Endodermal cell (in vitro differentiated cells): ENCODE measurements around the gene TOMM34. TPM values are rescaled to one million over a fixed set of nuclear protein-coding genes. Genes with fewer than 3 reads are reported as not detected.
A peak's percentile ranks its signal among the peaks of the same experiment; 100 is the strongest.

Source experiments
- DNase-seq: peaks from one replicate; pipeline ENCODE4 v3.0.0-alpha.2; 2017
- H3K27ac ChIP-seq: 2 replicates; pipeline ENCODE4 v1.5.1; 2013; ENCODE audit warnings: mild to moderate bottlenecking, low read depth, low read length, moderate library complexity
- H3K27me3 ChIP-seq: 2 replicates; pipeline ENCODE4 v1.6.1; 2013; ENCODE audit warnings: mild to moderate bottlenecking, low read length, moderate library complexity; ENCODE audit not compliant: insufficient read depth, control insufficient read depth, poor library complexity, severe bottlenecking
- H3K36me3 ChIP-seq: 2 replicates; pipeline ENCODE4 v1.7.0; 2013; ENCODE audit warnings: mild to moderate bottlenecking, low read length, moderate library complexity; ENCODE audit not compliant: control insufficient read depth, insufficient read depth
- H3K4me1 ChIP-seq: one replicate; pipeline ENCODE4 v1.7.0; 2013; ENCODE audit warnings: low read length; ENCODE audit not compliant: control insufficient read depth, insufficient read depth
- H3K4me3 ChIP-seq: 2 replicates; pipeline ENCODE4 v1.5.1; 2013; ENCODE audit warnings: mild to moderate bottlenecking, low read length, moderate library complexity
- H3K9ac ChIP-seq: 2 replicates; pipeline ENCODE4 v1.6.1; 2013; ENCODE audit warnings: mild to moderate bottlenecking, low read length, moderate library complexity; ENCODE audit not compliant: poor library complexity, severe bottlenecking; ENCODE audit errors: extremely low read depth
- H3K9me3 ChIP-seq: 2 replicates; pipeline ENCODE4 v1.6.1; 2013; ENCODE audit warnings: mild to moderate bottlenecking, low read length, moderate library complexity; ENCODE audit not compliant: control insufficient read depth
- H3K27ac Mint-ChIP-seq: 2 replicates; pipeline ENCODE4 v1.8.0; 2020; ENCODE audit warnings: mixed read lengths
- H3K27me3 Mint-ChIP-seq: 2 replicates; pipeline ENCODE4 v1.8.0; 2021; ENCODE audit warnings: mild to moderate bottlenecking, mixed read lengths; ENCODE audit not compliant: insufficient read depth
- H3K36me3 Mint-ChIP-seq: 2 replicates; pipeline ENCODE4 v1.8.0; 2020; ENCODE audit warnings: low read depth, mixed read lengths
- H3K4me1 Mint-ChIP-seq: 2 replicates; pipeline ENCODE4 v1.8.0; 2020; ENCODE audit warnings: mixed read lengths
- H3K4me3 Mint-ChIP-seq: 2 replicates; pipeline ENCODE4 v1.8.0; 2020; ENCODE audit warnings: mild to moderate bottlenecking, moderate library complexity, mixed read lengths
- H3K9me3 Mint-ChIP-seq: 2 replicates; pipeline ENCODE4 v1.8.0; 2020; ENCODE audit warnings: mild to moderate bottlenecking, mixed read lengths
- WGBS, 2 experiments: methylation state at CpG; one replicate each; pipeline versions ENCODE4 v1.1.5 to v1.1.7; 2013; ENCODE audit warnings: missing lambda C conversion rate in 2 of 2, mixed read lengths in 1 of 2; ENCODE audit not compliant: insufficient coverage in 1 of 2, insufficient read length in 1 of 2; 5-methylcytosine and 5-hydroxymethylcytosine counted together
- total RNA-seq, 2 donors: library from RNA; stranded (reverse); fragmentation: NEBNext Ultra II Directional in 1 of 2; extraction: Animal tissue kit (Norgen Biotek cat#: 25700) in 1 of 2; gene quantifications; 2 replicates in 1 of 2; 3 replicates in 1 of 2; pipeline ENCODE4 v1.2.1, GENCODE V29; 2021
- TF ChIP-seq, protein P1 (sequence below): fragments of 200-600 bp; sonication (generic); conservative IDR thresholded peaks from 2 replicates; pipeline ENCODE4 v1.5.0; 2021; ENCODE audit warnings: antibody characterized with exemption, mild to moderate bottlenecking

TOMM34 gene
- total RNA-seq, 2 donors from 2014 or later, result 43.6 to 43.9 TPM

DNA sequence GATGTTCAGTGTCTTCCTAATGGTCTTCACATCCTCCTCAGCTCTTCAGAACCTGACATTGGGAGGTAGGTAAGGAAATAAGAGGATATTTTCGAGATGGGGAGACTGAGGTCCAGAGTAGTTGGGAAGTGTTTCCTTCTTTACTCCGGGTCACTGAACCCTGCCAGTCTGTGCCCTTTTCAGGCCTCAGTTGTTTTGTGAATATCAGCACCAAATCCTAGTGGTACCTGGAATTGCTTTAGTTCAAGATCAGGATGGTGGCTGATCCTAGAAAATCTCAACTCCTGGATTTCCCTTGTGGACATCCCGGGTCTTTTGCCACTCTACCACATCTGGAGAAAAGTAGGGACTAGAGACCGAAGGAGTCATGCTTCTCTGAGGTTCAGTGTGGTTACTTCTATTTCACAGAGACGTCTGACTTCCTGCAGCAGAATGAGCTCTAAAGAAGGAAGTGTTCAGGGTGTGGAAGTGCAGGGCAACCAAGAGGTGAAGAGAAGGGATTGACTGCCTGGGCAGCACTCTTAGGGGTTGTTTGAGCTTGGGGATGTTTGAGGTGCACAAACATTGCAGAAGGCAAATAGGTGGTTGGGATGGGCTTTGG is 7.1 kb upstream of the TOMM34 start:
- no peak overlapping the region for H3K27ac ChIP-seq
- H3K27ac Mint-ChIP-seq, result peak overlapping the region; percentile 92
- TF ChIP-seq, protein P1, sequence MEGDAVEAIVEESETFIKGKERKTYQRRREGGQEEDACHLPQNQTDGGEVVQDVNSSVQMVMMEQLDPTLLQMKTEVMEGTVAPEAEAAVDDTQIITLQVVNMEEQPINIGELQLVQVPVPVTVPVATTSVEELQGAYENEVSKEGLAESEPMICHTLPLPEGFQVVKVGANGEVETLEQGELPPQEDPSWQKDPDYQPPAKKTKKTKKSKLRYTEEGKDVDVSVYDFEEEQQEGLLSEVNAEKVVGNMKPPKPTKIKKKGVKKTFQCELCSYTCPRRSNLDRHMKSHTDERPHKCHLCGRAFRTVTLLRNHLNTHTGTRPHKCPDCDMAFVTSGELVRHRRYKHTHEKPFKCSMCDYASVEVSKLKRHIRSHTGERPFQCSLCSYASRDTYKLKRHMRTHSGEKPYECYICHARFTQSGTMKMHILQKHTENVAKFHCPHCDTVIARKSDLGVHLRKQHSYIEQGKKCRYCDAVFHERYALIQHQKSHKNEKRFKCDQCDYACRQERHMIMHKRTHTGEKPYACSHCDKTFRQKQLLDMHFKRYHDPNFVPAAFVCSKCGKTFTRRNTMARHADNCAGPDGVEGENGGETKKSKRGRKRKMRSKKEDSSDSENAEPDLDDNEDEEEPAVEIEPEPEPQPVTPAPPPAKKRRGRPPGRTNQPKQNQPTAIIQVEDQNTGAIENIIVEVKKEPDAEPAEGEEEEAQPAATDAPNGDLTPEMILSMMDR, result no peak
- 64 to 78% methylated on average over 4 to 5 of the region's 5 CpGs for WGBS, 2 experiments
- peak overlapping the region; percentile 99 for H3K4me3 Mint-ChIP-seq
- H3K9me3 Mint-ChIP-seq, result peaks cover 1% of the 10 kb centered on the region
- no peaks in the 10 kb centered on the region for H3K36me3 Mint-ChIP-seq
- no peak for DNase-seq
- no peaks in the 10 kb centered on the region for H3K36me3 ChIP-seq
- peak overlapping the region; percentile 65 for H3K9ac ChIP-seq
- peak overlapping the region; percentile 93 for H3K4me3 ChIP-seq
- peaks cover 19% of the 10 kb centered on the region for H3K27me3 ChIP-seq
- peaks cover 14% of the 10 kb centered on the region for H3K27me3 Mint-ChIP-seq
- H3K4me1 ChIP-seq, result peaks cover 9% of the 10 kb centered on the region
- peaks cover 44% of the 10 kb centered on the region for H3K4me1 Mint-ChIP-seq
- no peaks in the 10 kb centered on the region for H3K9me3 ChIP-seq

DNA sequence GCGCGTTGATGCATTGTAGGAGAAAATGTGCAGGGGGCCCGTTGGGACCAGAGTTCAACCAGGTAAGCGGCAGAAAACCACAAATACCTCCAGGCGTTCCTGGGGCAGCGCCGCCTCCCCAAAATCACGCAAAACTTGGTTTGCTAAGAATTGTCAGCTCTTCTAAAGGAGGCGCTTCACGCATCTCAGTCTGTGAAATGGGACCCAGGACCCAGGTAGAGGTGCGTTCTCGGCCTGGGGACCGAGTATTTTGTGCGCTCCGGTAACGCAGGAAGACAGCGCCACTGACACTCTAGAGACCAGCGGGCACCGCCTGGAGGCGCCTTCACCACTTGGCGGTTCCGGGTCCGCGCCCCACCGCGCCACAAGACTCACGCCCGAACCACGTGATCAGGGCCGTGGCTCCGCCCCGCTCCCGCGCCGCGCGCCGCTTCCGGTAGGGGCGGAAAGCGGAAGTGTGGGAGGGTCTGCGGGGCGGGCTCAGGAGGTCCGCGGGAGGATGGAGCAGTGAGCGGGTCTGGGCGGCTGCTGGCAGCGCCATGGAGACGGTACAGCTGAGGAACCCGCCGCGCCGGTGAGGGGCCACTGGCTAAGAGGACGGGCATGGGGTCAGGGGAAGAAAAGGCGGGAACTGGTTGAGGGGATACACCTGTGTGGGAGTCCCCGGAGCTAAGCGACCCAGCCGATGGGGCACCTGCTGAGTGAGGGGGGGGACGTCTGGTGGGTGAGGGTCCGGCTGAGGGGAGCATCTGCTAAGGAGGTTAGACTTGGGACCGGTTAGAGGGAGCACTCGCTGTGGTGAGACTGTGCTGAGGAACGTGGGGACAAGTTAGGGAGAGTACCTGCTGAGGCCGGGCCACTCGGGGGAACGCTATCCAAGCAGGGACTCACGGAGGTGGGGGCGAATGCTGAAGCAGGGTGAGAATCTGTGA is 6.1 kb upstream of the TOMM34 start, which contains the start of gene STK4:
Gene STK4 (plus strand): TSS at position 483 of the 932 bp plus-strand sequence. CDS start 57 bp downstream, at position 540.
- no peaks in the 10 kb centered on the region for H3K9me3 ChIP-seq
- no peaks in the 10 kb centered on the region for H3K36me3 ChIP-seq
- 2 to 6% methylated on average over 22 to 68 of the region's 68 CpGs for WGBS, 2 experiments
- peaks cover 19% of the 10 kb centered on the region for H3K27me3 ChIP-seq
- Mint-ChIP-seq H3K9me3 (peaks cover 1% of the 10 kb centered on the region), H3K36me3 (no peaks in the 10 kb centered on the region), H3K4me3 (peak within 1 kb of the TSS; percentile 99), H3K4me1 (peaks cover 52% of the 10 kb centered on the region), H3K27ac (peak within 1 kb of the TSS; percentile 92), H3K27me3 (peaks cover 19% of the 10 kb centered on the region)
- H3K27ac ChIP-seq, result no peak within 1 kb of the TSS
- peak; percentile 98 for DNase-seq
- H3K9ac ChIP-seq, result peak within 1 kb of the TSS; percentile 69
- peaks cover 9% of the 10 kb centered on the region for H3K4me1 ChIP-seq
- TF ChIP-seq, protein P1, result peak; percentile 70
- H3K4me3 ChIP-seq, result peak within 1 kb of the TSS; percentile 93

DNA sequence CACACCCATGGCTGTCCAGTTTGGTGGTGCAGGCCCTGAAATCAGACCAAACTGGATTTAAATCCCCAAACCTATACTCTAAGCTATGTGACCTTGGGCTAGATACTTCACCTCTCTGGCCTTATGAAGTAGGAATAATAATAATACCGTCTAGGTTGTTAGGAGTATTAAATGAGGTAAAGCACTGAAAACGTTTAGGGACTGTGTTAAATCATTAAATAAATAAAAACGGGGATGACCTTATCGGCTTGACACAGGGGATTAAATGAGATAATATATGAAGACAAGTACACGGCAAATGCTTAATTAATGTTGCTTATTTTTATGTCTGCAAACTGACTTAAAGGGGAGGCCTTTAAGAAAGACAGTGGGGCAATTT is 5.4 kb upstream of the TOMM34 start:
- TF ChIP-seq, protein P1, result no peak
- 73 to 87% methylated on average over 4 to 5 of the region's 5 CpGs for WGBS, 2 experiments
- Mint-ChIP-seq H3K4me3 (peak overlapping the region; percentile 99), H3K9me3 (peaks cover 1% of the 10 kb centered on the region), H3K27me3 (peaks cover 19% of the 10 kb centered on the region), H3K27ac (peak overlapping the region; percentile 80), H3K4me1 (peaks cover 52% of the 10 kb centered on the region), H3K36me3 (no peaks in the 10 kb centered on the region)
- H3K4me3 ChIP-seq, result peak overlapping the region; percentile 93
- H3K9me3 ChIP-seq, result no peaks in the 10 kb centered on the region
- H3K4me1 ChIP-seq, result peaks cover 9% of the 10 kb centered on the region
- H3K36me3 ChIP-seq, result no peaks in the 10 kb centered on the region
- peaks cover 19% of the 10 kb centered on the region for H3K27me3 ChIP-seq
- H3K9ac ChIP-seq, result peak overlapping the region; percentile 69
- H3K27ac ChIP-seq, result no peak overlapping the region
- DNase-seq, result no peak
